Ishikawa (cell line): ENCODE measurements around the gene WDR86.

Source experiments
- CEBPB ChIP-seq: IDR thresholded peaks from 2 replicates; pipeline ENCODE4 v1.6.1; 2012
- CREB1 ChIP-seq: IDR thresholded peaks from 2 replicates; pipeline ENCODE4 v1.6.1; 2012; ENCODE audit warnings: low read depth
- EGR1 ChIP-seq: IDR thresholded peaks from 2 replicates; pipeline ENCODE4 v1.6.1; 2012
- EP300 ChIP-seq: IDR thresholded peaks from 2 replicates; pipeline ENCODE4 v1.6.1; 2012; ENCODE audit warnings: borderline replicate concordance
- FOXM1 ChIP-seq: IDR thresholded peaks from 2 replicates; pipeline ENCODE4 v1.6.1; 2012; ENCODE audit warnings: low read depth, borderline replicate concordance
- MAX ChIP-seq: IDR thresholded peaks from 2 replicates; pipeline ENCODE4 v1.6.1; 2012
- NFIC ChIP-seq: IDR thresholded peaks from 2 replicates; pipeline ENCODE4 v1.6.1; 2012
- RAD21 ChIP-seq: IDR thresholded peaks from 2 replicates; pipeline ENCODE4 v1.6.1; 2012; ENCODE audit warnings: low read depth
- REST ChIP-seq: IDR thresholded peaks from 2 replicates; pipeline ENCODE4 v1.6.1; 2012; ENCODE audit warnings: low read depth, mild to moderate bottlenecking
- TAF1 ChIP-seq: IDR thresholded peaks from 2 replicates; pipeline ENCODE4 v1.6.1; 2012; ENCODE audit warnings: low read depth, mild to moderate bottlenecking
- TCF12 ChIP-seq: IDR thresholded peaks from 2 replicates; pipeline ENCODE4 v1.6.1; 2012; ENCODE audit warnings: low read depth
- TEAD4 ChIP-seq: IDR thresholded peaks from 2 replicates; pipeline ENCODE4 v1.6.1; 2012
- USF1 ChIP-seq: IDR thresholded peaks from 2 replicates; pipeline ENCODE4 v1.6.1; 2012
- YY1 ChIP-seq: IDR thresholded peaks from 2 replicates; pipeline ENCODE4 v1.6.1; 2012; ENCODE audit warnings: low read depth
- ZBTB7A ChIP-seq: IDR thresholded peaks from 2 replicates; pipeline ENCODE4 v1.6.1; 2012; ENCODE audit warnings: low read depth

Gene WDR86

DNA sequence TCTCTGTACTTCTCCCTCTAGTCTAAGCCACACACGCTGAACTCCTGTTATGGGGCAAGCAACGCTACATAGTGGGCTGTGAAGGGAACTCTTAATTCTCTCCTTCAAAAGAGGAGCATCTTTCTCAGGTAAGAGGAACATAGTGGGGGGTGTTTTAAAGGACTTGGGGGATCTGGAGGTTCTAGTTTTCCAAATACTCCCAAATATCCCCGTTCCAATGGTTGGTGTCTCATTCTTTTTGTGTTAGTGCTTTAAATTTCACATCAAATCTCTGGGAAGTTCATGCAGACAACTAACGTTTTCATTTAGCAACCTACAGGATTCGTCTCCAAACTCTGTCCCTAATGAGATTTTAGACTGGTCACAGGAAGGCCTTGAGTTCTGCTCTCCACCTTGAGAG is 12.4 kb upstream of the WDR86 start:
- TF ChIP-seq NFIC: no peak
- no peak for TF ChIP-seq EGR1
- no peak for TF ChIP-seq YY1
- no peak for TF ChIP-seq CEBPB
- no peak for TF ChIP-seq TCF12

DNA sequence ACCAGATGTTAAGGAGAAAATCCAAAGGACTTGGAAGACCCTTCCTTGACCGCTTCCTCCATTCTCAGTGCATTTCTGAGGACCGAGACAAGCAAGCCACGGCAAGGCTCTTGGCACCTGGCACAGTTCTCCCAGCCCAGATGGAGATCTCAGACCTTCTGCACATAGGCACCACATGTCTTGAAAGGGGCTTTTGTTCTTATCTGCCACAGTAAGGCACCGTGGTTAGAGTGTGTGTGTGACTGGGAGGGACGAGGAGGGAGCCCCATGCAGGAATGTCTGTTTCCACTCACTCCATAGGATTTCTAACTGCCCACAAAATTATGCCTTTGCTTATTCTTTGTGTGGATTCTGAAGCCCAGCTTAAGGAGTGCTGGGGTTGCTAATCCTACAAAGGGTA is 10.3 kb upstream of the WDR86 start:
- TF ChIP-seq TAF1 (no peak), FOXM1 (no peak), CREB1 (no peak), TEAD4 (no peak), REST (no peak), NFIC (no peak), CEBPB (no peak)

DNA sequence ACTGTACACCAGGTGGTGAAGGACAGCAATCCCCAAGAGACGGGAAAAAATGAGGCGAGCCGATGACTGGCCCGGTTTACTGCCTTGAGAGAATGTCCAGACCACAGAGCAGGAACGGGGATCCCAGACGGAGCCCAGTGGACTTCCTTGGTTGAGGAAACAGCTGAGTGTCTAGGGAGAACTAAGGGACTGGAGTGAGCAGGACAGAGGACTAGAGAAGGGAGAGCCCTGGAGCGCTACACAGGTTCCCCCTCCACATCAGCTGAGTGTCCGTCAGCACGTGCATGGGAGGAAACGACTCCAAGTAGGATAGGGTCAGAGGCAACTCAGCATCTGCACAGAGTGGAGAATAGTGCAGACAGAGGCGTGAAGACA is 7.1 kb upstream of the WDR86 start:
- TF ChIP-seq REST (no peak), RAD21 (no peak), EGR1 (no peak), YY1 (no peak), EP300 (no peak), MAX (no peak), USF1 (no peak), FOXM1 (no peak), TEAD4 (no peak), CREB1 (no peak), TCF12 (no peak), NFIC (no peak), ZBTB7A (no peak), CEBPB (no peak), TAF1 (no peak)

DNA sequence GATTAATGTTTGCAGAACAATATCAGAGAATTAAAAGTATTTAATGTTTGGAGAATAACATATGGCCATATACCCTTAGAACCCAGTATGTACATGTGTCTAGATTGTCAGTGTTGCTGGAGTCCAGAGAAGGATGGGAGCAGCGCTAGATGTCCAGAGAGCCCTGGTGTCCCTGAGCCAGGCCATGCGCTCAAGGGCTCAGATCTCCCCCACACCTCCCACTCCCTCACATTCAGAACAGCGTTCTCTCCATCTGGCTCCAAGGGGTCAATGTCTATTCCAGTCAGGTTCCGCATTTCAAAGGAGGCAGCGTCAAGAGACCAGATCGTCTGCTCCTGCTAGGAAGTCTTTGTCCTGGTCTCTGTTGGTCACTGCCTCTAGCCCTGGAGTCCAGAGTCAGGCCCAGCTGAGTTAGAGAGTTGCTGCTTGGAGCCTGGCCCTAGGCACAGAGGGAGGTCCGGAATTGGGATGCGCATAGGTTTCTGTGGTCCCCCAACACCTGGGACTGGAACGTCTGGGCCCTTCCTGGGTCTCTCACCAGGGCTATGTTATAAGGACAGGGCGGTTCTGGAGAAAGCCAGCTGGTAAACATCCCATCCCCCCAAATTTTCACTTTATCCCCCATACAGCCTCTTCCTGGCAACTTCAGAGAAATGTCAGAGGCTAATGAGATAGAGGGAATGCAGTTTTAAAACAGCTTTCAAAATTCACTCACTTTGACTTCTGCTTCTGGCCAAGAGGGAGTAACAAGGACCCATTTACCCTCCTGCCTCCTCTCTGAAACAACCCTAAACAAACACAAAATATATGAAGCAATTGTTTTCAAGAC is 6.5 kb upstream of the WDR86 start:
- TF ChIP-seq EGR1: no peak
- no peak for TF ChIP-seq USF1
- no peak for TF ChIP-seq REST
- no peak for TF ChIP-seq FOXM1
- no peak for TF ChIP-seq CEBPB
- TF ChIP-seq RAD21: no peak
- TF ChIP-seq EP300: no peak
- no peak for TF ChIP-seq TAF1
- TF ChIP-seq TEAD4: no peak

DNA sequence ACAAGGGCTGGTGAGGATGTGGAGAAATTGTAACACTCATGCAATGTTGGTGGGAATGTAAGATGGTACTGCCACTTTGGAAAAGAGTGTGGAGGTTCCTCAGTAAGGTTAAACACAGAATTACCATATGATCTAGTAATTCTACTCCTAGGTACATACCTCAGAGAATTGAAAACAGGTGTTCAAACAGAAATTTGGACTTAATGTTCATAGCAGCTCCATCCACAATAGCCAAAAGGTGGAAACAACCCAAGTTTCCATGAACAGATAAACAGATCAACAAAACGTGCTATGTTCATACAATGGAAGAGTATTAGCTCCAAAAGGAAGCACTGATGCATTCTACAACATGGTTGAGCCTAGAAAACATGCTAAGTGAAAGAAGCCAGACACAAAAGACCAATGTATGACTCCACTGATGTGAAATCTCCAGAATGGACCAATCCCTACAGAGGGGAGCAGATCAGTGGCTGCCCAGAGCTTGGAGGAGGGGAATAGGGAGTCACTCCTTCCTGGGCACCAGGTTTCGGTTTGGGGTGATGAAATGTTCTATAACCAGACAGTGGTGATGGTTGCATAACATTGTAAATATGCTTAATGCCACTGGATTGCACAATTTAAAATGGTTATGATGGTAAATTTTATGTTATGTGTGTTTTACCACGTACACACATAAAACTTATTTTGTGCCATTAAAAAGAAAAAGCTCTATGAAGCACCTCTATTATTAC is 5.7 kb upstream of the WDR86 start:
- no peak for TF ChIP-seq TCF12
- TF ChIP-seq TEAD4: no peak
- no peak for TF ChIP-seq RAD21
- TF ChIP-seq NFIC: no peak
- no peak for TF ChIP-seq EP300
- no peak for TF ChIP-seq CREB1
- no peak for TF ChIP-seq REST
- no peak for TF ChIP-seq CEBPB
- TF ChIP-seq ZBTB7A: no peak
- no peak for TF ChIP-seq FOXM1
- TF ChIP-seq EGR1: no peak
